RWPE1 (cell line): ENCODE measurements around the gene TFPI2.
A peak's percentile ranks its signal among the peaks of the same experiment; 100 is the strongest.
"Not testable (repeated sequence)": the region's sequence is repeated elsewhere in the genome, so short reads cannot be mapped to it uniquely, and the experiment has no call there.

Experiments
- CTCF ChIA-PET: fragments of 350-600 bp; sonication (Branson Sonifier 250); formaldehyde crosslinking; extraction: SDS; loops from one replicate; lab custom pipeline; 2021; lab: Yijun Ruan, JAX
- POLR2A ChIA-PET: fragments of 400-600 bp; formaldehyde crosslinking; extraction: SDS; loops from one replicate; lab custom pipeline; 2020; ENCODE audit warnings: antibody characterized with exemption; ENCODE audit not compliant: low non-redundant PET; lab: Yijun Ruan, JAX
- DNase-seq: peaks from one replicate; pipeline ENCODE4 v3.0.0; 2012; ENCODE audit warnings: low spot score
- H3K27ac ChIP-seq: fragments of 450-650 bp; 2 replicates; pipeline ENCODE4 v1.5.1; 2017
- TF ChIP-seq, protein P1 (sequence below): fragments of 450-650 bp; conservative IDR thresholded peaks from 2 replicates; pipeline ENCODE4 v1.5.1; 2017; ENCODE audit warnings: low read depth, mild to moderate bottlenecking

TFPI2 gene

GRCh38 chr7:93920496-93921182 lies 30.1 kb upstream of the TFPI2 start:
- DNase-seq, result no peak
- TF ChIP-seq, protein P1, sequence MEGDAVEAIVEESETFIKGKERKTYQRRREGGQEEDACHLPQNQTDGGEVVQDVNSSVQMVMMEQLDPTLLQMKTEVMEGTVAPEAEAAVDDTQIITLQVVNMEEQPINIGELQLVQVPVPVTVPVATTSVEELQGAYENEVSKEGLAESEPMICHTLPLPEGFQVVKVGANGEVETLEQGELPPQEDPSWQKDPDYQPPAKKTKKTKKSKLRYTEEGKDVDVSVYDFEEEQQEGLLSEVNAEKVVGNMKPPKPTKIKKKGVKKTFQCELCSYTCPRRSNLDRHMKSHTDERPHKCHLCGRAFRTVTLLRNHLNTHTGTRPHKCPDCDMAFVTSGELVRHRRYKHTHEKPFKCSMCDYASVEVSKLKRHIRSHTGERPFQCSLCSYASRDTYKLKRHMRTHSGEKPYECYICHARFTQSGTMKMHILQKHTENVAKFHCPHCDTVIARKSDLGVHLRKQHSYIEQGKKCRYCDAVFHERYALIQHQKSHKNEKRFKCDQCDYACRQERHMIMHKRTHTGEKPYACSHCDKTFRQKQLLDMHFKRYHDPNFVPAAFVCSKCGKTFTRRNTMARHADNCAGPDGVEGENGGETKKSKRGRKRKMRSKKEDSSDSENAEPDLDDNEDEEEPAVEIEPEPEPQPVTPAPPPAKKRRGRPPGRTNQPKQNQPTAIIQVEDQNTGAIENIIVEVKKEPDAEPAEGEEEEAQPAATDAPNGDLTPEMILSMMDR, result no peak
- no peak overlapping the region for H3K27ac ChIP-seq
- ChIA-PET CTCF (interaction anchor here (1.1 kb wide), 1 partner anchor 18 kb away, joined by 3 read pairs; no protein-coding TSS in a partner anchor), POLR2A (no interaction called here)

DNA sequence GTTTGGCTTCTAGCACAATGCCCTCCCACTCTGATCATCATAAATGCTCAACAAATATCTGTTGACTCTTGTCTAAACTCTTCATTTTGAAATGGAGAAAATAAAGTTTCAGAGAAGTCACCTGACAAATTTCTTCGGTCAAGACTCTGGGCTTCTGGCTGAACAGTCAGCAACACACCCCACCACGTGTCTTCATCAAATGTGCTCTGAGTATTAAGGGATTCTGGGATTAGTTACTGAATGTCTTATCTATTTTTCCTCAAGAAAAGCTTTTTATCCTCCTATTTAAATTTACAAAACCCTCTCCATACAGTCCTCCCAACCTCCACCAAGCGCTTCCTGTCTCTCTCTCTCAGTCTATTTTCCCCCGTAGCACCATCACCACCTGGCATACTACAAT lies 25.8 kb upstream of the TFPI2 start:
- CTCF ChIA-PET, POLR2A ChIA-PET, DNase-seq, H3K27ac ChIP-seq: not testable (repeated sequence)

DNA sequence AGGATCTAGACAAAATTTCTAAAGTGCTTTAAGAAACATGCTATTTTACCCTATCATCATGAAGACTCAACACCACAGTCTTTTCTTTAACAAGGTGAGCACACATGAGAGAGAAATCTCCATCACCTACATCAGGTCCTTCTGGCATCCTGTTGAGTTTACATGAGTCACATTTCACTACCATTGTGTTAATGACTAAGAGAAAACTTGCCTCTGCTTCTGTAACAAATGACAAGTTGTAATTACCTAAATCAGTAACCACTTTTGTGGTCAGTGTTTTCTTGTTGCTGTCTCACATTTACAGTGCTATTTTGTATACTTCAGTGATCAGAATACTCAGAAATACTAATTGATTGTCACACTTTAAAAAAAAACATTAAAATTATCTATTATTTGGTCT lies 25.3 kb upstream of the TFPI2 start:
- not testable (repeated sequence) for H3K27ac ChIP-seq

DNA sequence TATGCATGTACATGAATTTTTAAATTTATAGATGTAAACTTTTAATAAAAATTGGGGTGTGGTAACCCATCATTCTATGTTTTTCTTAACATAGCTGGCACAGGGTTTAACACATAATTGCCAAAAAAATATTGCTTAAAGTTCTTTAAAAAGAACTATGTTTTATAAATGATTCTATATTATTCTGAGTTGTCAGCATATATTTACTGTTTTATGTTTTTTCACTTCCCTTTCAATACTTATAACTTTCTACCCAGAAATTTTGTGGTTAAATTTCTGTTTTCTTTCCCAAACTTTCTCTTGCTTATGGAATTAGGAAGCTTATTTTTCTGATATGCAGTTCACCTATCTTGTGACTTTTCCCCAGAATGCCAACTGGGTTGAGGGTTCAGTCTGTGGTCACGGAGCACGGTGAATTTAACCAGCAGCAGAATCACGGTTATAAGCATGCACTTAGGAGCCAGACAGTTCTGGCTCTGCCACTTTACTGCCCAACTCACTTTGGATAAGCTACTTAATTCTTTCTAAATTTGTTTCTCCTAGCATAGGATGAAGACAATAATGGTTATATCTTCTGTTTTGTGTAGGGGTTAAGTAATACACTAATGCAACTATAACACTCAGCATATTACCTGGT lies 24.8 kb upstream of the TFPI2 start:
- H3K27ac ChIP-seq, POLR2A ChIA-PET, DNase-seq, CTCF ChIA-PET: not testable (repeated sequence)

More for the DNA sequence above, 25.3 kb upstream of the TFPI2 start:
- DNase-seq, POLR2A ChIA-PET, CTCF ChIA-PET: not testable (repeated sequence)

DNA sequence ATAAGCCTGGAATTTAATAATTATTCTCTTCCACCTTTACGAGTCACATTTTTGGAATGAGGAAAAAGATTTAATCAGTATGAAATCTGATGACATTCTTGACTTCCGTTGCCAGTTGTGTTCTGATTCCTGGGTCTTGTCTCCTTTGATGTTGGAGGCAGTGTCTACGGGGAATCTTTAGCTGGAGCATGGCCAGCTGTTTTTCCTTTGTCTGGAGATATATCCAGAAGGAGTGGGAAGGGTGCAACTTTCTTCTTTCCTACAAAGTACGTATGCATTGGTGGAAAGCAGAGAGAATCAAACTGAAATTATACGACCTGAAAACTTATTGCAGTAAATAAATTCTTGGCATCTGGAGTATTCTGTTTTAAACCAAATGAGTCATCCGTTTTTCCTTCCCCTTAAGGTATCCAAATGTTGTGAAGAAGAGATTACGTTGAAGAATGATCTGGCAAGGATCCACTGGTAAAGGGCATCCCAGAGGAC lies 24.1 kb upstream of the TFPI2 start:
- TF ChIP-seq, protein P1, result no peak
- POLR2A ChIA-PET, result no interaction called here
- peak overlapping the region; percentile 74 for H3K27ac ChIP-seq
- peak; percentile 38 for DNase-seq
- CTCF ChIA-PET, result no interaction called here

GRCh38 chr7:93913197-93913596 lies 22.6 kb upstream of the TFPI2 start:
- POLR2A ChIA-PET, result no interaction called here
- no peak for DNase-seq

GRCh38 chr7:93911661-93912060 lies 21.1 kb upstream of the TFPI2 start:
- H3K27ac ChIP-seq, CTCF ChIA-PET, POLR2A ChIA-PET, DNase-seq: not testable (repeated sequence)

More at GRCh38 chr7:93913197-93913596, 22.6 kb upstream of the TFPI2 start:
- TF ChIP-seq, protein P1, result no peak
- no peak overlapping the region for H3K27ac ChIP-seq
- CTCF ChIA-PET, result no interaction called here

DNA sequence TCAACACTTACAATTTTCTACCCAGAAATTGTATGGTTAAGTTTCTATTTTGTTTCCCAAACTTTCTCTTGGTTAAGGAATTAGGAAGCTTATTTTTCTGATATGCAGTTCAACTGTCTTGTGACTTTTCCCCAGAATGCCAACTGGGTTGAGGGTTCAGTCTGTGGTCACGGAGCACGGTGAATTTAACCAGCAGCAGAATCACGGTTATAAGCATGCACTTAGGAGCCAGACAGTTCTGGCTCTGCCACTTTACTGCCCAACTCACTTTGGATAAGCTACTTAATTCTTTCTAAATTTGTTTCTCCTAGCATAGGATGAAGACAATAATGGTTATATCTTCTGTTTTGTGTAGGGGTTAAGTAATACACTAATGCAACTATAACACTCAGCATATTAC lies 20.7 kb upstream of the TFPI2 start:
- H3K27ac ChIP-seq, POLR2A ChIA-PET, CTCF ChIA-PET, DNase-seq: not testable (repeated sequence)
